ENCODE results near the gene GRN. TPM values are rescaled to one million over a fixed set of nuclear protein-coding genes. Genes with fewer than 3 reads are reported as not detected.
A peak's percentile ranks its signal among the peaks of the same experiment; 100 is the strongest.

GRN gene
- total and polyA plus RNA-seq, 2 of the 13 experiments (the other 11 are each of a cell fraction or from before 2014, with no cell fraction given) = 86.6 to 143 TPM

- TF ChIP-seq ZBTB25 (CRISPR knock-in tag; IDR thresholded peaks at IDR 0.05) (peak; percentile 71), ZBTB44 (CRISPR knock-in tag; IDR thresholded peaks at IDR 0.05) (peak; percentile 93), ZNF441 (CRISPR knock-in tag; IDR thresholded peaks at IDR 0.05; ENCODE audit: borderline replicate concordance) (peak; percentile 79; the same call in 1 of the 2 replicates), CSRNP1 (CRISPR knock-in tag; IDR thresholded peaks at IDR 0.05) (no peak), BRD4 (CRISPR knock-in tag; IDR thresholded peaks at IDR 0.05) (no peak), ZBTB34 (CRISPR knock-in tag; IDR thresholded peaks at IDR 0.05) (no peak), MLX (CRISPR knock-in tag; IDR thresholded peaks at IDR 0.05) (no peak), ZNF124 (CRISPR knock-in tag; IDR thresholded peaks at IDR 0.05) (peak; percentile 89; the same call in 1 of the 2 replicates), GLI4 (CRISPR knock-in tag; IDR thresholded peaks at IDR 0.05; ENCODE audit: borderline replicate concordance) (no peak), ZNF143 (CRISPR knock-in tag; IDR thresholded peaks at IDR 0.05) (no peak), ZNF792 (CRISPR knock-in tag; IDR thresholded peaks at IDR 0.05) (peak; percentile 76; the same call in 1 of the 2 replicates), GABPB1 (CRISPR knock-in tag; IDR thresholded peaks at IDR 0.05) (peak; percentile 71; the same call in 1 of the 2 replicates), ZEB1 (IDR thresholded peaks at IDR 0.05; ENCODE audit: insufficient replicate concordance, low read depth) (no peak), CCAR2 (optimal IDR thresholded peaks at IDR 0.05; ENCODE audit: low read depth, low read length) (no peak), ZBTB46 (CRISPR knock-in tag; IDR thresholded peaks at IDR 0.05; ENCODE audit: borderline replicate concordance) (no peak), MAF1 (CRISPR knock-in tag; IDR thresholded peaks at IDR 0.05; ENCODE audit: borderline replicate concordance) (peak; percentile 91), CBX5 (CRISPR knock-in tag; IDR thresholded peaks at IDR 0.05; ENCODE audit: borderline replicate concordance) (no peak), HNRNPUL1 (IDR thresholded peaks at IDR 0.05; ENCODE audit: low read depth, low read length) (no peak), ZZZ3 (CRISPR knock-in tag; IDR thresholded peaks at IDR 0.05; ENCODE audit: borderline replicate concordance) (no peak), ZNF543 (CRISPR knock-in tag; IDR thresholded peaks at IDR 0.05) (no peak), E2F1 (CRISPR knock-in tag; IDR thresholded peaks at IDR 0.05) (no peak)
These were observed 36.7 kb upstream of the GRN start, which contains the start of gene RUNDC3A (continued) for GRCh38 chr17:44308320-44308818.
